ENCODE measurements around the gene NCR1.

DNA sequence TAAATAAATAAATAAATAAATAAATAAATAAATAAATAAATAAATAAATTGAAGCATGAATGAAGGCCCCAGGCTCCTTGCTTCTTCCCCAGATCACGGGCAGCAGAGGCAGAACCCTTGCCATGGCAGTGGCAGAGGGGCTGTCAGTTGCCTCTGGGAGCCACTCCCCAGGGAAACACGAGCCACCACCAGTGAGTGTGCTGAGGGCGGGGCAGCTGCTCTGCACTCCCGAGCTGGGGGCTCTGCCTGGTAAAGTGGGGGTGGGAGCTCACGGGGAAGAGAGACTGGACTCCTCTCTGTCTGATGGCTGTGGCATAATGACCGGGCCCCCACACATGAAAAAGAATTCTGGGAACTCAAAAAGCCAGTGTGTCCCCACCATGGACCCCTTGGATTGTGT is 24.1 kb upstream of the NCR1 start:
- TF ChIP-seq, protein P1, sequence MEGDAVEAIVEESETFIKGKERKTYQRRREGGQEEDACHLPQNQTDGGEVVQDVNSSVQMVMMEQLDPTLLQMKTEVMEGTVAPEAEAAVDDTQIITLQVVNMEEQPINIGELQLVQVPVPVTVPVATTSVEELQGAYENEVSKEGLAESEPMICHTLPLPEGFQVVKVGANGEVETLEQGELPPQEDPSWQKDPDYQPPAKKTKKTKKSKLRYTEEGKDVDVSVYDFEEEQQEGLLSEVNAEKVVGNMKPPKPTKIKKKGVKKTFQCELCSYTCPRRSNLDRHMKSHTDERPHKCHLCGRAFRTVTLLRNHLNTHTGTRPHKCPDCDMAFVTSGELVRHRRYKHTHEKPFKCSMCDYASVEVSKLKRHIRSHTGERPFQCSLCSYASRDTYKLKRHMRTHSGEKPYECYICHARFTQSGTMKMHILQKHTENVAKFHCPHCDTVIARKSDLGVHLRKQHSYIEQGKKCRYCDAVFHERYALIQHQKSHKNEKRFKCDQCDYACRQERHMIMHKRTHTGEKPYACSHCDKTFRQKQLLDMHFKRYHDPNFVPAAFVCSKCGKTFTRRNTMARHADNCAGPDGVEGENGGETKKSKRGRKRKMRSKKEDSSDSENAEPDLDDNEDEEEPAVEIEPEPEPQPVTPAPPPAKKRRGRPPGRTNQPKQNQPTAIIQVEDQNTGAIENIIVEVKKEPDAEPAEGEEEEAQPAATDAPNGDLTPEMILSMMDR (IDR thresholded peaks at IDR 0.05; ENCODE audit: low read depth, low read length) = no peak
- no peak for TF ChIP-seq EZH2phosphoT487 (IDR thresholded peaks at IDR 0.05; ENCODE audit: low read depth)
